Measurements from ENCODE around the gene ARR3. TPM values are rescaled to one million over a fixed set of nuclear protein-coding genes. Genes with fewer than 3 reads are reported as not detected.

Gene ARR3
- total RNA-seq, 4 donors from 2014 or later = not detected

GRCh38 chrX:70324326-70324725 lies 56.2 kb downstream of the ARR3 start:
- H3K36me3 ChIP-seq = no peaks in the 10 kb centered on the region
- WGBS = 85% methylated on average over 2 of the region's 2 CpGs

GRCh38 chrX:70331161-70331560 lies 63.0 kb downstream of the ARR3 start:
- H3K27me3 ChIP-seq = no peaks in the 10 kb centered on the region
- no peak overlapping the region for H3K27ac ChIP-seq
- TF ChIP-seq POLR2AphosphoS5 (IDR thresholded peaks at IDR 0.05) = no peak
- TF ChIP-seq POLR2A (IDR thresholded peaks at IDR 0.05) = no peak
- TF ChIP-seq EP300 (IDR thresholded peaks at IDR 0.05) = no peak
- TF ChIP-seq CTCF (IDR thresholded peaks at IDR 0.05) = no peak
- 46% methylated on average over 1 of the region's 1 CpG for WGBS
- no peaks in the 10 kb centered on the region for H3K9me3 ChIP-seq
- H3K4me3 ChIP-seq = no peak overlapping the region
- DNase-seq (ENCODE audit: low spot score in 2 of 2) = no peak
- H3K36me3 ChIP-seq = no peaks in the 10 kb centered on the region
- H3K4me1 ChIP-seq = no peaks in the 10 kb centered on the region

More at GRCh38 chrX:70324326-70324725, 56.2 kb downstream of the ARR3 start:
- no peak for TF ChIP-seq CTCF (IDR thresholded peaks at IDR 0.05)
- DNase-seq (ENCODE audit: low spot score in 2 of 2) = no peak
- H3K27ac ChIP-seq = no peak overlapping the region
- no peaks in the 10 kb centered on the region for H3K4me1 ChIP-seq
- no peaks in the 10 kb centered on the region for H3K27me3 ChIP-seq
- no peak overlapping the region for H3K4me3 ChIP-seq
- no peaks in the 10 kb centered on the region for H3K9me3 ChIP-seq

Other genes with a start within 250 kb of the ARR3 start
- 10 to 100 TPM in 2 of 4 donors, 1 to 10 TPM in 2; 4.7 to 23.0 (median 12.4) TPM for gene AWAT2, start 218.4 kb upstream of the ARR3 start, total RNA-seq
- gene OTUD6A, start 205.9 kb upstream of the ARR3 start, total RNA-seq = not detected
- gene IGBP1, start 134.9 kb upstream of the ARR3 start, total RNA-seq = 10 to 100 TPM; 50.7 to 83.5 (median 64.6) TPM
- gene DGAT2L6, start 90.9 kb upstream of the ARR3 start, total RNA-seq = 10 to 100 TPM in 3 of 4 donors, 1 to 10 TPM in 1; 7.2 to 42.0 (median 19.0) TPM
- gene AWAT1, start 33.7 kb upstream of the ARR3 start, total RNA-seq = 10 to 100 TPM in 1 of 4 donors, 1 to 10 TPM in 3; 2.7 to 13.5 (median 4.0) TPM
- gene P2RY4, start 8.1 kb upstream of the ARR3 start, total RNA-seq = 1 to 10 TPM; 2.2 to 7.0 (median 4.3) TPM
- gene RAB41, start 13.8 kb downstream of the ARR3 start, total RNA-seq = under 1 TPM in 1 of 4 donors, not detected in 3; 0.68 TPM
- 10 to 100 TPM; 15.6 to 37.8 (median 30.6) TPM for gene PDZD11, start 21.6 kb downstream of the ARR3 start, total RNA-seq
- gene KIF4A, start 21.8 kb downstream of the ARR3 start, total RNA-seq = 1 to 10 TPM; 1.4 to 2.3 (median 1.9) TPM
- gene GDPD2, start 155.0 kb downstream of the ARR3 start, total RNA-seq = 10 to 100 TPM; 15.8 to 68.7 (median 44.7) TPM
- gene DLG3, start 176.5 kb downstream of the ARR3 start, total RNA-seq = 10 to 100 TPM; 12.8 to 42.1 (median 26.7) TPM